ENCODE data around the gene LRRC40. TPM values are rescaled to one million over a fixed set of nuclear protein-coding genes. Genes with fewer than 3 reads are reported as not detected.

The LRRC40 gene
- total RNA-seq, 1 donor from 2014 or later = 15.3 TPM

DNA sequence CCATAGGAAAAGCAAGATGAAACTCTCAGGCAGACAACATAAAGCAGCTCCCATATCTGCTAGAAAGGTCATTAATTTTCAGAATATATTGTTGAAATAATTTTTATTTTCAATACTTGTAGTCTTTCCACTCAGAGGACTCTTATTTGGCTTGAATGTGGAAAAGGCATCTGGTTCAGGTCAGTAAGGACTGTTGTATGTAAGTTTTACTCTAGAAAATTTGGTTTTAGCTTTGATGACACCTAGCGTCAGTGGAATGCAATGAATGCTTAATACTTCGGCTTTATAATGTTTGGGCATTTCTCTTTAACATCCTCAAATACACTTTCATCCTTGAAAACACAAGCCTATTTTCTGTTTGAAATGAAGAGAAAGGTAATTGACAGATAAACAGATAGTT, 63.3 kb downstream of the LRRC40 start:
- TF ChIP-seq CTCF (IDR thresholded peaks at IDR 0.05; ENCODE audit: insufficient read depth, low read length, severe bottlenecking) = peak; percentile 9
- DNase-seq (ENCODE audit: low read depth) (no peak), FAIRE-seq (no peak)
- Histone ChIP-seq H3K4me3 (ENCODE audit: low read depth, low read length) (no peak overlapping the region), H3K27me3 (ENCODE audit: control insufficient read depth, insufficient read depth, low read length) (no peaks in the 10 kb centered on the region), H3K36me3 (ENCODE audit: control insufficient read depth, insufficient read depth, low read length) (no peaks in the 10 kb centered on the region)

DNA sequence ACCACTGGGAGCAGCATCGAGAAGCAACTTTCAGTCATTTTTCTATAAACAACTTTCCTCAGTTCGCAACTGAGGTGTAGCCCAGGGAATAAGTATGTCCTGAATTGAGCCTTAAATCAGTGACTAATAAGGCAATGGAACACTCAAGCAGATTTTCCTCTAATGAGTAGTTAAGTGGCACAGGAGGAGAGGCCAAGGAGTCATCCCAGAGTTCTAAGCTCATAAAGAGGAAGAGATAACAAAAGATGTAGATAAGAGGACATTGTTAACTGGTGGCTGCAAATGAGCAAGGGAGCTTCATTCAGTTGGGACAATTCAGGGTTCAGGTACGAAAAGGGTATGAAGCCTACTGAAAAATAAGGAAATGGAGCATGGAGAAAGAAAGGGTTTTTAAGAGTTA, 64.5 kb downstream of the LRRC40 start:
- no peak for TF ChIP-seq CTCF (IDR thresholded peaks at IDR 0.05; ENCODE audit: insufficient read depth, low read length, severe bottlenecking)
- no peak for FAIRE-seq

DNA sequence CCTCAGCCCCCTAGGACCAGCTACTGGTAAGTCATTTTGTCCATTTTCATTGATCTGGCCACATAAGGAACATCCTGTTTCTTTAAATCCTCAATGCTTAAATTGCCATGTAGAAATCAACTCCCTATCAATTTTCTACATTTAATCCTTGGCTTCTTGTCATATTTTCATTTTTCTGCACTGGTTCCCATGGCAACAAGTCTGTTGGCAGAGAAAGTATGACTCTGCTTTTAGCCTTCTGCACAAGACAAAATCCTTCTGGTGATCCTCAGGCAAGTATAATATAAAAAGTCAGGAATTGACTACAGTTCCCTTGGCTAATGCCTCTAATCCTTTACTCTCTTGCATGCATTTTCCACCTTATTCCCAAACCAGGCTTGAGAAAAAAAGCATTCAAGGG, 65.0 kb downstream of the LRRC40 start:
- H3K4me3 ChIP-seq (ENCODE audit: low read depth, low read length) = no peak overlapping the region
- TF ChIP-seq CTCF (IDR thresholded peaks at IDR 0.05; ENCODE audit: insufficient read depth, low read length, severe bottlenecking) = no peak
- no peaks in the 10 kb centered on the region for H3K27me3 ChIP-seq (ENCODE audit: control insufficient read depth, insufficient read depth, low read length)
- no peak for FAIRE-seq
- DNase-seq (ENCODE audit: low read depth) = no peak
- no peaks in the 10 kb centered on the region for H3K36me3 ChIP-seq (ENCODE audit: control insufficient read depth, insufficient read depth, low read length)

More for the DNA sequence above, 64.5 kb downstream of the LRRC40 start:
- Histone ChIP-seq H3K27me3 (ENCODE audit: control insufficient read depth, insufficient read depth, low read length) (no peaks in the 10 kb centered on the region), H3K4me3 (ENCODE audit: low read depth, low read length) (no peak overlapping the region), H3K36me3 (ENCODE audit: control insufficient read depth, insufficient read depth, low read length) (no peaks in the 10 kb centered on the region)
- peak; percentile 13 for DNase-seq (ENCODE audit: low read depth)

- TF ChIP-seq CTCF (IDR thresholded peaks at IDR 0.05; ENCODE audit: insufficient read depth, low read length, severe bottlenecking) = no peak
- no peak overlapping the region for H3K4me3 ChIP-seq (ENCODE audit: low read depth, low read length)
- FAIRE-seq (no peak), DNase-seq (ENCODE audit: low read depth) (no peak)
- H3K36me3 ChIP-seq (ENCODE audit: control insufficient read depth, insufficient read depth, low read length) = no peaks in the 10 kb centered on the region
- H3K27me3 ChIP-seq (ENCODE audit: control insufficient read depth, insufficient read depth, low read length) = peaks cover 2% of the 10 kb centered on the region
Measured at GRCh38 chr1:70134148-70134547, 71.2 kb downstream of the LRRC40 start.

- DNase-seq (ENCODE audit: low read depth) (no peak), FAIRE-seq (no peak)
- Histone ChIP-seq H3K36me3 (ENCODE audit: control insufficient read depth, insufficient read depth, low read length) (no peaks in the 10 kb centered on the region), H3K27me3 (ENCODE audit: control insufficient read depth, insufficient read depth, low read length) (no peaks in the 10 kb centered on the region), H3K4me3 (ENCODE audit: low read depth, low read length) (no peak overlapping the region)
- TF ChIP-seq CTCF (IDR thresholded peaks at IDR 0.05; ENCODE audit: insufficient read depth, low read length, severe bottlenecking) = no peak
Measured at GRCh38 chr1:70117046-70117445, 88.3 kb downstream of the LRRC40 start.

- TF ChIP-seq CTCF (IDR thresholded peaks at IDR 0.05; ENCODE audit: insufficient read depth, low read length, severe bottlenecking) = no peak
- FAIRE-seq = no peak
- H3K27me3 ChIP-seq (ENCODE audit: control insufficient read depth, insufficient read depth, low read length) = no peaks in the 10 kb centered on the region
- H3K4me3 ChIP-seq (ENCODE audit: low read depth, low read length) = no peak overlapping the region
- H3K36me3 ChIP-seq (ENCODE audit: control insufficient read depth, insufficient read depth, low read length) = no peaks in the 10 kb centered on the region
- DNase-seq (ENCODE audit: low read depth) = no peak
Measured at GRCh38 chr1:70115315-70115714, 90.1 kb downstream of the LRRC40 start.

Measured in bronchial epithelial cell (primary cell).